A204.1 (cell line): ENCODE results near the gene UQCRQ.

Experiments used
- FAIRE-seq: peaks from 2 replicates; lab custom pipeline; 2012; peaks lifted over from hg19 to GRCh38; lab: Jason Lieb, UNC

The UQCRQ gene

DNA sequence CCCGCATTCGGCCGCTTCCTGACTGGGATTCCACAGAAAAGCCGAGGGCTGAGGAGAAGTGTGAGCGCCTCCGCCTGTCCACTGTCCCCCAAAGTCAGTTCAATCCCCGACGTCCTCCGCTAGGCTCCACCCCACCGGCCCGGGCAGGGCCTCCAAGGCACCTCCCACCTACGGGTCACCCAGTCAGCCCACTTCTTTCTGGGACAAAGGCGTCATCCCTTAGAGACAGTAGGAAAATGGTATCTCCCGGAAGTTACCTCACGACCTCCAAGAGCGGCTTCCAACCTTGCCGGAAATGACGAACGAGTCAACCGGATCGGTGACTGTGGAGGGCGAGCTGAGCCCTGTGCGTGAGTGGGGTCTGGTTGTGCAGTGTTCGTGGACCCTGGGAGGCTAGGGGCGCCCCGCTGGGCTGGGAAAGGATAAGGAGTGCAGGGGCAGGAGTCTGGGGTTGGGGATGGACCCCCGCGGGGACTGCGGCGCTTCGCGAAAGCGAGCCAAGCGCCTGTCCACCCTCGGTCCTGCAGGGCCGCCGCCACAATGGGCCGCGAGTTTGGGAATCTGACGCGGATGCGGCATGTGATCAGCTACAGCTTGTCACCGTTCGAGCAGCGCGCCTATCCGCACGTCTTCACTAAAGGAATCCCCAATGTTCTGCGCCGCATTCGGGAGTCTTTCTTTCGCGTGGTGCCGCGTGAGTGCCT, at the start of gene UQCRQ, which contains the start of gene GDF9:
UQCRQ (plus strand) TSS at position 301 of the 704 bp plus-strand sequence; CDS start at position 541, 240 bp downstream.
GDF9 (minus strand) TSS at position 128 of the 704 bp plus-strand sequence. CDS start 1,936 bp downstream, outside the sequence.
- peak; percentile 99 for FAIRE-seq

DNA sequence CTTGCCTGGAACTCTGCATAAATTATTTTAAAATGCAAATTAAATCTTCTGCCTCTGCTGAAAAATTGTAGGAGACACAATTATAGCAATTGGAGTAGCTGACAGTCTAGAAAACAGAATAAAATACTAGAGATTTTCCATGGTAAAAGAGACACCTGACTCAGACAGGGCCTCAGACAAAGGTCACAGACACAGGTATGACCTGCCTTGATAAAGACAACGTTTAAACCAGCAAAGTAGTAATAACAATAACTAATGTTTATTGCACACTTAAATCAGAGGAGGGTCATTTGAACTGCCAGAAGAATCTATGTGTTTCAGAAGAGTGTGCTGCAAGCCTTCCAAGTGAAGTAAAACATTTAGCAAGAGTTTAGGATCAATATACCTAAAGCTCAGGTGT, 49.4 kb upstream of the UQCRQ start:
- no peak for FAIRE-seq

DNA sequence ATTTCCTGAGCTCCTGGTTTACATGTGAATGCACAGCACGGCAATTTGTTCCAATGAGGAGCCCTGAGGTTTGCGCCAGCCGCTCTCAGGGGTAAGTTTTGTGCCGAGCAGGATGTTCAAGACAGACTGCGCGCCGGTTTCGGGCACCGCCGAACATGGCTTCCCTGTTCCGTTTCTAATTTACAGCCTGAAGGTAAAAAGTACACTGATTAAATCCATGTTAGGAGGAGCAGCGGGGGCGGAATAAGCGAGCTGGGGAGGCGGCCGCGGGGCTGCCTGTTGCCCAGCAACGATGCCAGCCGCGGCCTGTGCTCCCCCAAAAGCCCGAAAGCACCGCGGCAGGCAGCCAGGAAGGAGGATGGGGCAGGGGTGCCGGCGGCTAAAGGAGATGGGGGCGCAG, 47.0 kb upstream of the UQCRQ start:
- no peak for FAIRE-seq

DNA sequence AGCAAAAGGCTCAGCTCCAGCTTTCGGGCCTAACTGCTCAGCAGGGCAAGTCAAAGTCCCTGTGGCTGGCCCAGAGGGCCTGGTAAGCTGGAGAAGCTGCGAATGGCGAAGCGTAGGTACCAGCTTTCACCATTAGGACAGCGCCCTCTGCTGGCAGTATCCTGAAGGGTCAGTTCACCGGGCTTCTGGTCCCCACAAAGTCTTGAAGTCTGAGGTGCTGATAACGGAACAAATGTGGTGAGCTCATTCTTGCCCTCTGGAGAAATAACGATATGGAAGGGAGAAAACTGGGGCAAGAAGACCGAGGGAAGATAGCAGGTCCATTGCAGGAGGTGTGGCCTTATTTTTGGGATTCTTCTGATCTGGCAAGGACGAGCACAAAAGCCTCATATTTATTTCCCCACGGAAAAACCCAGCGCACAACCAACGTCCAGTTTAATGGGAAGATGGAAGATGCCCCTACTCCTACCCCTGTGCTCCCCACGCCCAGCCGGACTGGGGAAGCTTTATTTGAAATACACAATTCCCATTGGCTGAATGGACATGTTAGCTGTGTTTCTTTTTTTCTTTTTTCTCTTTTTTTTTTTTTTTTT, 46.2 kb upstream of the UQCRQ start:
- FAIRE-seq: peak; percentile 94

DNA sequence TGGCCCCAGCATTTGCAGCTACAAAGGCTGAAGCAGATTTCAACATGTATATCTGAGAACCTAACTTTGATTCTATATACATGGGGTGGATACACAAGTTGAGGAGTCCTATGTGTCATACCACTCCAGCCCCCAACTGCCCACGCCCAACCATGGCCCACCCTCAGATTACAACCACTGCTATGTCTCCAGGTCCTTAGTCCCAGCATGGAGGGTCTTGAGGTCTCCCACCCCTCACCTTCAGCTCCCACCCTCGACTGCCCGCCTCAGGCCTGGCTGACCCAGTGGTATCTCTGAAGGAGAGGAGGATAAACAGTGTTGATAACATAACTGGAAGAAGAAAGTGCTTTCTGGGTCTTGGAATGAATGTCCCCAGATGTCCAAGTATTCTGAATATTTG, 45.1 kb upstream of the UQCRQ start:
- no peak for FAIRE-seq

DNA sequence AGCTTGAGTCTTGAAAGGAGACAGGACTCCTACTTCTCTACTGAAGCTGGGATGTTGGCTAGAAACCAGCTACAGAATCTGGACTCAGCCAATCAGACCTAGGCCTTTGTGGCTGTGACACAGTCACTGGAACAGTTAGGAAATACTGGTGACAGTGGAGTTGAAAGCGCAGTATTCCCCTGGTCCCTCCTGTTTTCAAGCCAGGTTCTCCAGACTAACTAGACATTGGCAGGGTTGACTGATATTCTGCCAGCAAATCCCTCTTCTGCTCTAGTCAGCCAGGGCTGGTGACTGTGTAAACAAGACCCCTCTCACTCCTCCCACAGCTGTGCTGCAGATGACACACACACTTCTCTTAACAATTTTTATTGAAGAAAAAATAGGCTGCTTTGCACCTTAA, 44.7 kb upstream of the UQCRQ start:
- peak; percentile 19 for FAIRE-seq

DNA sequence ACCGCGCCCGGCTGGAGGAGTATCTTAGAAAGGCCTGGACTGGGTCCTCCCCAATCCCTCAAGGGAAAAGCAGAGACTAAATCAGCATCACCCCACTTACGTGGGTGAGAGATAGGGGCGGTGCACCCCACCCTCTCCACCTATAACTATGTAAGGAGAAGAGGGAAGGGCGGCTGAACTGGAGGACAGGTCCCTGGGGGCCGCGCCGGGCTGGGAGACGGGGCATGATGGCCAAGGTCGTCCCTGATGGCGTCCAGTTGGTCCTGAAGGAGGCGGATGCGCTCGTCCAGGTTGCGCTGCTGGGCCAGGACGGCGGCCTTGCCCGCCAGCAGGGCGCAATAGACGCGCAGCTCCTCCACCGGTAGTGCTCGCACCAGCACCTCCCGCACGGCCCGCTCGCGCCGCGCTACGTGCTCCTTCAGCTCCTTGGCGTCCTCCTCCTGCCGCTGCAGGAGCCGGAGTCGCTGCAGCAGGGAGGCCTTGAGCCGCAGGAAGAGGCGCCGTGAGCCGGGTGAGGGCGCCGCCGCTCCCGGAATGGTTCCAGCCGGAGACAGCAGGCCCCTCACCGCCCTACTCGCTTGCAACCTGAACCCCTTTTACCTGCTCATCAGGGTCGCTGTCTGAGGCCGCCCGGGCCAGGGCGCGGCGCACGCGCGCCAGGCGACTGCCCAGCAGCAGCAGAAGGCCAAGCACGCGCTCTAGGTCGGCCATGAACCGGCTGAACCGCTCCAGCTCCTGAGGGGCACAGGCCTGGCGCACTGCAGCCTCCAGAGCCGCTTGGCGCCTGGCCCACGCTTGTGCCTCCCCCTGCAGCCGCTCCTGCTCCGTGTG, 43.6 kb upstream of the UQCRQ start:
- FAIRE-seq: no peak

DNA sequence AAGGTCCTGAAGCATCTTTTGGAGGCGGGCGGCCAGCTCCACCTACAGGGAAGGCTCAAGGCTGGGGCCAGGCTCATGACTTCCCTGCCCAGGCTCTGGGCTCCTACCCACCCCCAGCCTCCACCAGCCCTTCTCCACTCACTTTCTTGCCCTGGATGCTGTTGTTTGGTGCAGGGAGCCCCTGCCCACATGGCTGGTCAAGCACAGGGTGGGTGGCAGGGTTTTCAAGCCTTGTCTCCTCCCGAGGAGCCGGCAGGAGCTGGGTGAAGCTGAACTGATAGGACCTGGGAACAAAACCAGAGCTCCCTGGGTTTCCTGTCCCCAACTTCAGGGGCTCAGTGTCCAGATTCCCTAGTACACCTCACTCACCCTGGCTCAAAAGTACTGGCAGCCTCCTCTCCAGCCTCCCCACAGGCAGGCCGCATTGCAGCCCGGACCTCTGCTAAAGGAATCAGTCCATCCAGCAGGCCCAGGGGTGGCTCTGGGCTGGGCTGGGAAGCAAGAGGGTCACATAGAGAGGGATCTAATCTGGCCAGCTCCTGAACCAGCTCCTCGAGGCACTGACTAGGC, 42.9 kb upstream of the UQCRQ start:
- no peak for FAIRE-seq

DNA sequence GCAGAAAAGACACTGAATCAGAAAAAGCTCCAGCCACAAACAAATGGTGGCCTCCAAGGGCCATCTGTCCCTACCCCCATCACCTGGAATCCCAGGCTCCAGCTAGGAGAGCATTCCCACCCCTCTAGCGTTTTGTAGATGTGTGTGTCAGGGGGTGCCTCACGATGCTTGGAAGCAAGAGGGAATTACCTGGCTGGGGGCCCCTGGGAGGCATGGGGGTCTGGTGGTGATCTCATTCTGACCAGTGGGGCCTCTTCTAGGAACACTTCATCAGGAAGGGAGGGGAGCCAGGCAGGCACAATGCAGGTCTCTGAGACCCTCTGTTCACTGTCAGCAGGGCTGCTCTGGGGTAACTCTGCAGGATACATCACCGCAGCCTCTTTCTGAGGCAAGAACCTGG, 42.0 kb upstream of the UQCRQ start:
- FAIRE-seq: no peak

DNA sequence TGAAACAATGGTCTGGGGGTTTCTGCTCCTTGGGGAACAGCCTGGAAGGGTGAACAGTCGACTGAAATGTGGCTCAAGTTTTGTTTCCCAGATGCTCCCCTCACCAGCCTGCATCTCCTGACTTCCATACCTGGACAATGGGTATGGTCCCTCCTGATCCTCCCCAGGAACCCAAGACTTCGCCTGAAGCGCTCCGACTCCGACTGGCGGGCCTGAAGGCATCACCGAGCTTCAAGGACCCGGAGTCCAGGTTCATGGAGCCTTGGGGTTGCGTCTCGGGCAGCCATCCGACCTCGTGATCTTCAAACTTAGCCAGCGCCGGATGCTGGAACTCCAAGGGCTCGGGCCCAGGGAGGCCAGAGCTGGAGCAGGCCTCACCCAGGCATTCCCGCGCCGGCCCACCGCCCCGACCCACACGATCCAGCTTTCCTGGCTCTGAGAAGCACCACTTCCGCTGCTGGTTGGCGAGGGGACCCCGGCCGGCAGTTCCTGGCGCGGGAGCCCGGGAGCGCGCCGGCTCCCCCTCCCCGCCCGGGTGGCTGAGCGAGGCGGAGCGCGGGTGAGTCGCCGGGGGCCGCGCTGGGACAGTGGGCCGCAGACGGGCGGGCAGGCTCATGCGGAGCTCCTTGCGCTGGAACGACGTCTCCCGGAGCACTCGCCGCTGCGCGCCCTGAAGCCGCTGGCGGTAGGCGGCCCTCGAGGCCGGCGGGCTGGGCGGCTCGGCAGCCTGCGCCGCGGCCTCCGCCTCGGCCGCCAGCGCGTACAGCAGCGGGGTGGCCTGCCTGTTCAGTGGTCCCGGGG, 41.2 kb upstream of the UQCRQ start:
- FAIRE-seq: no peak

DNA sequence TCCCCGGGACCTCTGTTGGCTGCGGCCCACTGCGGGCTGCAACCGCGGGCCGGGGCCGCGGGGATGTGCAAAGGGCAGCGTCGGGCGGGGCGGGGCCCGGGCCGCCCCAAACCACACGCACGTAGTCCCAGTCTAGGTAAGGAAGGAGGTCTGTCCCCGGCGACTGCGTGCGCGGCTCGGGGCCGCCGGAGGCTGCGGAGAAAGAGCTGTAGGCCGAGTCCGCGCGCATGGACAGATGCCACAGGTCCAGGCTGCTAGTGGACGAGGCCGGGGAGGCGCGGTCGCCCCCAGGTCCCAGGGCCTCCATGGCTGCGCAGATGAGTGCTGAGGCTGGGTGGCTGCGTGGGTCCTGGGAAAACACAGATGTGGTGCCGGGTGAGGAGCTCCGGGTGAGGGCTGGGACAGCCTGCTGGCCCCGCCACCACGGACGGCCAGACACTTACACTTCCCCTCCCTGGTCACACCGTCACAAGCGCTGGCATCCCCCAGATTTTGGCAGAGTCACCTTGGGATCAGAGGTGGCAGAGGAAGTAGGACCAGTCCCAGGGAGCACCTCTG, 40.5 kb upstream of the UQCRQ start:
- no peak for FAIRE-seq

DNA sequence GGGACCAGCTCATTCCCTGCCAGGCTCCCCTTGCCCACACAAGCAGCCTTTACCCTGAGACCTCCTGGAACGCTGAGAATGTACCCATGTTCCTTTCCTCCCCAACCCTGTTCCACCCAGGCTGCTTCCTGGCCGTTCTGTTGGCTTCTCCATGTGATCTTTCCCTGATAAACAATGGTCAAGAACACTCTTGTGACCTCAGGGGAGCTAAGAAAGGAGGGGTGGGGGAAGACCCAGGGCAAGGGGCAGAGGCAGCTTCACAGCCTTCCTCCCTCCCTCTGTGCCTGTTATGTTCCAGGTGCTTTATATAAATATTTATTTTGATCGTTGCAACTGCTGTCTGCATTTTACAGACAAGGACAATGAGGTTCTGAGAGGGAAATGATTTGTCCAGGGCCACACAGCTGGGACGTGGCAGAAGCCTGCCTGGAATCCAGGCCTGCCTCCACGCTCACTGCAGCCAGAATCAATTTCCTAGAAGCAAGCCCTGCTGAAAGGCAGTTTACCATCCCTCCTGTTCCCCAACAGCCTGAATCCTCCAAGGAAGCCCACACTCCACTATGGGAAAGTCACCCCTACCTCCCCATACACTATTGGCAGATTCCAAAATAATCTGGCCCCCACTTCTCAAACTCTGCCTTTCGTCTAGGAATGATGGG, 39.9 kb upstream of the UQCRQ start:
- no peak for FAIRE-seq

DNA sequence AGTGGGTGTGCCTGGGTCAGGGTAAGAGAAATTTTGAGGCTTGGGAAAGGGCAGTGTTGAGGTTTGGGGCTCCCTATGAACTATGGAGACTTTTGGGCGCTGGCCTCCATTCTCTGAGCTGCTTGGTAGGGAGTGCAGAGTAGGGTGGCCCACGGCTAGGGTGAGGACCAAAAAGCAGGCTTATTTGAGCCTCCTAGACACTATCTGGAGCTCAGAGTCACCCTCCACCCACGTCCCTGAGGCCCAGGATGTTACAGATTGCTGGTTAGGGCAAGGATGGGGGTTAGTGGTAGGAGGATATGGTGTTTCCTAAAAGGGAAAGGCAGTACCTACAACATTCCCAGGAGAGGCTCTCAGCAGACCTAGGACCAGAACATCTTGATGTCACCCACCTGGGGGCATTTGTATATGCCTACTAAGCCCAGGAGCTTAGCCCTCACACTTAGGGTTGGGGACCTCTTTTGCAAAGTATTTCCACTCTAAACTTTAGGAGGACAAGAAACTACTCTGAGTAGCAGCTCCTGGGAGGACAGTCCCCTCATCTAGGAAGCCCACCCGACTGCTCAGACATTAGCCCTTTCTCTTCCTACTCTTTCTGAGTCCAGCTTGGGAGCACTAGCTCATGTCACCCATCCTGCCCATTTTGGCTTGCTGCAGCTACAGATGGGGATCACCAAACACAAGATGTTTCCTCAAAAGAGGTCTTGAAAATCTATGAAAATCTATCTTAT, 38.3 kb upstream of the UQCRQ start:
- no peak for FAIRE-seq

DNA sequence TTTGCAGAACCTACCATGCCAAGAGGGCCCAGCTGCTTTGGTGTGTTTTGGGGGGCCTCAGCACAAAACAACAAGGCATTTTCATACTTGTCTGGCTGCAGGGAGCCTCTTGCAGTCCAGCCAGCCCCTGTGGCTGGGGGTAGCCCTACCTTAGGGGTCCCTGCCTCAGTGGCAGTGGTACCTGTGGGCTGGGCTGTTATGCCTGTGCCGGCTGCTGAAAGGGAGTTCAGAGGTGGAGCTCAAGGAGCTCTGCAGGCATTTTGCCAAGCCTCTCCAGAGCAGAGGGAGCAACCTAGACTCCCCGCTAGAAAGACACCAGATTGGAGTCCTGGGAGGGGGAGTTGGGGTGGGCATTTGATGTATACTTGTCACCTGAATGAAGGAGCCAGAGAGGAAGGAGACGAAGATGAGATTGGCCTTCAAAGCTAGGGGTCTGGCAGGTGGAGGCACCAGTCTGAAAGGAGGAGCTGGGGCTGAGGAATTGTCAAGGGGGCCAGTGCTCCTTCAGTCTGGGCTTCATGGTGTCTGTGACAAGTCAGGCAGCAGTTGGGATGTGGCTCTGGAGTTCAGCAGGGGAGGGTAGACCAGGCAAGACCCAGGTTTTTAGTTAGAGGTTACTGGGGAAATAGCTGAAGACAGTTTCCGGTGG, 37.5 kb upstream of the UQCRQ start:
- FAIRE-seq: no peak

DNA sequence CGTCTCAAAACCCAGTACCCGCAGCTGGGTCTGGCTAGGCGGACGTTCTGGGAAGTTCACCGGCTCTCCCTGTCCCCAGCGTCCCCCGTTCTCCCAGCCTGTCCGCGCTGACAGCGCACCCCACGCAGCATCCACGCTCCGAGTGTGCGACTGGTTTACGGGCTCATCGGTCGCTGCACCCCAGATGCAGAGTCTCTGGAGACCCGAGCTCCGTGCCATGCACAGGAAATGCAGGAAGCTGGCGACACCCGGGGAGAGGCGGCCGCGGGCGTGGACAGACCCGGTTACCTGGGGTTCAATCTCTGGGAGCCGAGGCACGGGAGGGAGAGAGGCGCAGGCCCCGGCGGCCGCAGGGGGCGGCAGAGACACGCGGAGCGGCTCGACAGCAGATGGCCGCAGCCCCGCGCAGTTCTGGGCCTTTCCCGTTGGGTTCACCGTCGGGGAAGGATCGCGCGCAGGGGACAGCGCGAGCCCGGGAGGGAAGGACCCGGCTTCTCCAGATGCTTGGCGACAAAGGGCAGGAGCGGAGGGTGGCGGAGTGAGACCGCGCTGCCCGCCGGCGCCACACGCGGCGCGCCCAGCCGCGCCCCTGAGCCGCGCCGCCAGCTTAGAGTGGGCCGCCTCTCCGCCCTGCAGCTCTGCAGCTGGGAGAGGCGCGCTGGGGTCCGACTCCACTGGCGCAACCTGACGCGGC, 36.6 kb upstream of the UQCRQ start:
- no peak for FAIRE-seq

DNA sequence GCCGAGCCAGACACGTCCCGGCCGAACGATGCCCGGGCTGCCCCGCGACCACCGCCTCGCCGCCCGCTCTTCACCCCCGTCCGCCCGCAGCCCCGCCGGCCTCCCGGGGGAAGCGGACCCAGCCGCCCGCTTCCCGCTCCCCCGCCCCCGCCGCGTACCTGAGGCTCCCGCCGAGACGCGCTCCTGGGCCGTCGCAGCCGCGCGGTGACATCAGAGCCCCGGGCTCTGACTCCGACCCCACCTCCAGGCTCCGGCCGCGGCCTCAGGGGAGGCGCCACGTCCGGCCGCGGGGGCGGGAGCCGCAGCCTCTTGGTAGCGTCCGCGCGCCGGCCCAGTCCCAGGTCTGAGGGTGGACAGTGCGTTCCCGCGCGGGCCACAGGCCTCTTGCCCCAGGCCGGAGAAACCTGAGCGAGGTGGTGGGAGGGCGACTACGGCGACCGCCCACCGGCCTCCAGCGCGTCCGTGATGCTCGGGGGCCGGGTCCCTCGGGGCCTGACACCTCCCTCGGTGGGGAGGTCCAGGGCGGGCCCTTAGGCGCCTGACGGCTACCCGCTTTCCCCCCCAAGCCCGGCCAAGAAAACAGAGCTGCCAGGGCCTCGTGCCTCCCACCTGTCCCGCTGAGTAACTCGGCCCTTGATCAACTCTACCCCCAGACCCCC, 35.9 kb upstream of the UQCRQ start, which contains the start of gene SHROOM1:
SHROOM1 (minus strand) TSS at position 212 of the 659 bp plus-strand sequence. CDS start 4,507 bp downstream, outside the sequence.
- FAIRE-seq: no peak

DNA sequence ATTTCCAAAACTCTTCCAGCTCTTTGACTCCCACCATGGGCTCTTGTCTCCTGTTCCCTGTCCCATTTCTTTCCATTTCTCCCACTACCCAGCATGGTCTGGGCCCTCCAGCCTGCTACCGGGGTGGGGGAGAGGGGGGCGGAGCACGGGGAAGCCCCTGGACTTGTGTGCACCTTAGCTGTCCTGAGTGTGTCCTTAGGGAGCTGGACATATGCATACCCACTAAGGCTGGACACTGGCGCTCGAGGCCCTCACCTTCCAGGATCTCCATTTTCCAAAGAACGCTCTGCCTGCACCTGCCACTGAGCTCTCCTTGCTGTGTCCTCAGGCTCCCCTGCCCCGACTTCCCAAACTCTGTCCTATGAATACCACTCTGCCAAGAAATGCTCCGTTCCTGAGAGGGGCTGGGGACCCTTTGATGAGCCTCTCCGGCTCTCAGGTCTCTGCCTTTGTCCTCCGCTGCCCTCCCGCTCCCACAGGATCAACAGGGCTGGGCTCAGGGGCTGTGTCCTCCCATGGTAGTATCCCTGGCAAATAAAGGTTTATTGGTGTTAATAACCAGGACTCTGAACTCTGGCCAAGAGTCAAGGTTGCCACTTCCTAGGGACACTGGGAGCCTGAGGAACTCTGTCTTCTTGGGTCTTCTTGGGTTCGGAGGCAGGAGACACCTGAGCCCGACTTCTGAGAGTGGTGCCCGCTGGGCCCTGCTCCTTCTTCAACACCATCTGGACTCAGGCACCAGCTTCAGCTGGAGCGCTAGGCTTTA, 35.2 kb upstream of the UQCRQ start:
- no peak for FAIRE-seq

DNA sequence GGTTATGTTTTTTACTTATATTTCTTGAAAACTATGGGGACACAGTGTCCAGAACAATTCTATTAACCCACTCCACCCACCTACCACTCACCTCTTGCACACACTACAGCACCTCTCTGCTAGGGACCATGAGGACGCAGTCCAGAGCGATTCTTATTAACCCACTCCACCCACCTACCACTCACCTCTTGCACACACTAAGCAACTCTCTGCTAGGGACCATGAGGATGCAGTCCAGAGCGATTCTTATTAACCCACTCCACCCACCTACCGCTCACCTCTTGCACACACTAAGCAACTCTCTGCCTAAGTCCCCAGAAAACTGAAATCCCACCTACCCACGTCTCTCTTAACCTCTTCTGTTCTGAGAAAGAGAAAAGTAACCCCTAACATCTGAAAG, 33.8 kb upstream of the UQCRQ start:
- no peak for FAIRE-seq
